ENCODE results near the gene MAP7. TPM values are rescaled to one million over a fixed set of nuclear protein-coding genes. Genes with fewer than 3 reads are reported as not detected.

The MAP7 gene
- total and polyA plus RNA-seq, 2 experiments from 2014 or later = 4.1 to 13.8 TPM

DNA sequence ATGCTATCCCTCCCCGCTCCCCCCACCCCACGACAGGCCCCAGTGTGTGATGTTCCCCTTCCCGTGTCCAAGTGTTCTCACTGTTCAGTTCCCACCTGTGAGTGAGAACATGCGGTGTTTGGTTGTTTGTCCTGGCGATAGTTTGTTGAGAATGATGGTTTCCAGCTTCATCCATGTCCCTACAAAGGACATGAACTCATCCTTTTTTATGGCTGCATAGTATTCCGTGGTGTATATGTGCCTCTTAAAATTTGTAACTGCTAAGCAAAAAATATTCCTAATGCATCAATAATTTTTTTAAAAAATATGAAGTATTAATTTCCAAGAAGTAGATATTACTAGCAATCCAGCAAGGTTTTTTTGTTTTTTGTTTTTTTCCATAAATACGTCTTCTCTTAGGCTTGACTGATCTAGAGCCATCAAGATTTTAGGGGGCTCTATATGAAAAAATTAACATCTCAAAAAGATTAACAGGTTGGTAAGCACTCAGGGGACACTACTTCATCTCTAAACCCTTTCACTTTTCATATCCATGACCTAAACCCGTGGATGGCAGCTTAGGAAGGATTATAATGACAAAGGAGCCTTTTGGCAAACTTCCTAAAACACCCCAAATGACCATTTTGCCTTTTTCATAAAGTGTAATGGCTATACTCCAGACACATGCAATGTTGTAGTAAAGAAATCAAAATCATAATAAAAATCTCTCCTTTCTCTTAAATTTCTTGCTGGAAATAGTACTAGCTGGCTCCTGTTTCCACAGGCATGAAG, 14.2 kb downstream of the MAP7 start:
- Histone ChIP-seq H3K4me3 (no peak overlapping the region), H3K4me1 (ENCODE audit: low read depth) (peaks cover 10% of the 10 kb centered on the region), H3K27ac (no peak overlapping the region), H3K9me3 (ENCODE audit: low read depth) (no peaks in the 10 kb centered on the region), H3K27me3 (no peaks in the 10 kb centered on the region), H3K36me3 (no peaks in the 10 kb centered on the region)
- no peak for DNase-seq (ENCODE audit: low read depth in 1 of 2, low spot score in 1 of 2)
- TF ChIP-seq, protein P1, sequence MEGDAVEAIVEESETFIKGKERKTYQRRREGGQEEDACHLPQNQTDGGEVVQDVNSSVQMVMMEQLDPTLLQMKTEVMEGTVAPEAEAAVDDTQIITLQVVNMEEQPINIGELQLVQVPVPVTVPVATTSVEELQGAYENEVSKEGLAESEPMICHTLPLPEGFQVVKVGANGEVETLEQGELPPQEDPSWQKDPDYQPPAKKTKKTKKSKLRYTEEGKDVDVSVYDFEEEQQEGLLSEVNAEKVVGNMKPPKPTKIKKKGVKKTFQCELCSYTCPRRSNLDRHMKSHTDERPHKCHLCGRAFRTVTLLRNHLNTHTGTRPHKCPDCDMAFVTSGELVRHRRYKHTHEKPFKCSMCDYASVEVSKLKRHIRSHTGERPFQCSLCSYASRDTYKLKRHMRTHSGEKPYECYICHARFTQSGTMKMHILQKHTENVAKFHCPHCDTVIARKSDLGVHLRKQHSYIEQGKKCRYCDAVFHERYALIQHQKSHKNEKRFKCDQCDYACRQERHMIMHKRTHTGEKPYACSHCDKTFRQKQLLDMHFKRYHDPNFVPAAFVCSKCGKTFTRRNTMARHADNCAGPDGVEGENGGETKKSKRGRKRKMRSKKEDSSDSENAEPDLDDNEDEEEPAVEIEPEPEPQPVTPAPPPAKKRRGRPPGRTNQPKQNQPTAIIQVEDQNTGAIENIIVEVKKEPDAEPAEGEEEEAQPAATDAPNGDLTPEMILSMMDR (IDR thresholded peaks at IDR 0.05; ENCODE audit: low read depth, low read length) = no peak

DNA sequence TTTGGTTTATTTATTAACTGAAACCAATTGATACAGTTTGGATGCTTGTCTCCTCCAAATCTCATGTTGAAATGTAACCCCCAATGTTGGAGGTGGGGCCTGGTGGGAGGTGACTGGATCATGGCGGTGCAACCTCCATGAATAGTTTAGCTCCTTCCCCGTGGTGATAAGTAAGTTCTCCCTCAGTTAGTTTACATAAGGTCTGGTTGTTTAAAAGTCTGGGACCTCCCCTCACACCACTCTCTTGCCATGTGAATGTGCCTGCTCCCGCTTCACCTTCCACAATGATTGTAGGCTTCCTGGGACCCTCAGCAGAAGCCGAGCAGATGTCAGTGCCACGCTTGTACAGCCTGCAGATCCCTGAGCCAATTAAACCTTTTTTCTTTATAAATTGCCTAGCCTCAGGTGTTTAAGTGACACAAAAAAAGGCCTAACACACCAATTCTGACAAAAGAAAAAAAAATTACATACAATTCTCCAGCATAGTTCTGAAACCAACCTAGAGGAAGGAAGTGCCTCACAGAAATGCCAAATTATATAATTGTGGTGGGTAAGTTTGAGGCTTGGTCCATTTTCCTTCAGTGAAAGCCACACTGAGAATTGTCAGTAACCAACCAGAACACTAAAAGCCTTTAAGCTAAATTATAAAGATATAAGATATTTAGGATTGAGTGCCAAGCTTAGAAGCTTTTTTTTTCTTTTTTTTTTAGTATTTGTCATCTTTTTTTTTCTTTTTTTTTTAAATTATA, 15.0 kb downstream of the MAP7 start:
- Histone ChIP-seq H3K4me3 (no peak overlapping the region), H3K36me3 (no peaks in the 10 kb centered on the region), H3K9me3 (ENCODE audit: low read depth) (no peaks in the 10 kb centered on the region), H3K27me3 (no peaks in the 10 kb centered on the region), H3K4me1 (ENCODE audit: low read depth) (peaks cover 5% of the 10 kb centered on the region), H3K27ac (no peak overlapping the region)
- DNase-seq (ENCODE audit: low read depth in 1 of 2, low spot score in 1 of 2) = no peak
- TF ChIP-seq, protein P1 (IDR thresholded peaks at IDR 0.05; ENCODE audit: low read depth, low read length) = no peak

DNA sequence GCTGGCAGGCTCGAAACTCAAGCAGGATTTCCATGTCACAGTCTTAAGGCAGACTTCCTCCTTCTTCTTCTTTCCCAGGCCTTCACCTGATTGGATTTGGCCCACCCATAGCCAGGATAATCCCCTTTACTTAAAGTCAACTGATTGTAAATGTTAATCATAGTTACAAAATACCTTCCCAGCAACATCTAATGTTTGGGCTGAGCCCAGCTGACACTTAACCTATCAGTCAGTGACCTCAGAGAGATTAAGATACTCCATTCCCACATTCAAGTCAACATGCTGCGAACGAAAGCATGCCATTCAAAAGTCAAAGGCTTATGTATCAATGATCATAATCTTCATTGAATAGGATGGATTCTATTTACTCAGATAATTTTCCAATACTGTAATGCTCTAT, 16.0 kb downstream of the MAP7 start:
- TF ChIP-seq, protein P1 (IDR thresholded peaks at IDR 0.05; ENCODE audit: low read depth, low read length) = no peak
- Histone ChIP-seq H3K4me3 (no peak overlapping the region), H3K4me1 (ENCODE audit: low read depth) (no peaks in the 10 kb centered on the region), H3K27ac (no peak overlapping the region), H3K27me3 (no peaks in the 10 kb centered on the region), H3K36me3 (no peaks in the 10 kb centered on the region), H3K9me3 (ENCODE audit: low read depth) (no peaks in the 10 kb centered on the region)
- no peak for DNase-seq (ENCODE audit: low read depth in 1 of 2, low spot score in 1 of 2)

DNA sequence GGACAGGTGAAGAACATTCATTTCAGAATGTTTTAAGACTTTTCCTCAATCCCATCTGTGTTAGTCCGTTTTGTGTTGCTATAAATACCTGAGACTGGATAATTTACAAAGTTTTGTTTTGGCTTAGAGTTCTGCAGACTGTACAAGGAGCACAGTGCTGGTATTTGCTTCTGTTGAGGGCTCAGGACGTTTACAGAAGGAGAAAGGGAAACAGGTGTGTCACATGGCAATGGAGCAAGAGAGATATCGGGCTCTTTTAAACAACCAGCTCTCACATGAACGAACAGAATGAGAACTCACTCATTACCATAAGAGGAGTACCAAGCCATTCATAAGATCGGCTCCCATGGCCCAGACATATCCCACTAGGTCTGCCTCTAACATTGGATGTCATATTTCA, 16.7 kb downstream of the MAP7 start:
- no peaks in the 10 kb centered on the region for H3K27me3 ChIP-seq
- no peaks in the 10 kb centered on the region for H3K4me1 ChIP-seq (ENCODE audit: low read depth)
- no peak overlapping the region for H3K27ac ChIP-seq

DNA sequence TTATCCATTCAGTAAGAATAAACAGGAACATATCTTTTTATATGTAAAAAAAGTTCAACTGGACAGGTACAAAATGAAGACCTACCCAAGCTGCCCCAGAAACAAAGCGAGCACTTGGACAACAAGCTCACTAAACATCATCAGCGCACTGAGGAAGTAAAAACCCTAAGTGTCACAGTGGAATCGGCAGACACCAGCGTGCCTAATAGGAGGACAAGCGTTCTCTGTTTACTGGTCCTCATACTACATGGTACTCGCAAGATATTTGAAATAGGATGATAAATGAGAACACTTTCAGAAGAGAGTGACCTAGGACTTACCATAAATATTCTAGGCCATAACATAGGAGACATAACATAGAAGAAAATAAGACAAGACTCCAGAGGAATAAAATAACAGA, 18.2 kb downstream of the MAP7 start:
- Histone ChIP-seq H3K27me3 (no peaks in the 10 kb centered on the region), H3K4me1 (ENCODE audit: low read depth) (no peaks in the 10 kb centered on the region), H3K36me3 (no peaks in the 10 kb centered on the region), H3K27ac (no peak overlapping the region), H3K9me3 (ENCODE audit: low read depth) (no peaks in the 10 kb centered on the region), H3K4me3 (no peak overlapping the region)
- TF ChIP-seq, protein P1 (IDR thresholded peaks at IDR 0.05; ENCODE audit: low read depth, low read length) = no peak
- DNase-seq (ENCODE audit: low read depth in 1 of 2, low spot score in 1 of 2) = no peak

More for the DNA sequence above, 16.7 kb downstream of the MAP7 start:
- TF ChIP-seq, protein P1 (IDR thresholded peaks at IDR 0.05; ENCODE audit: low read depth, low read length) = no peak
- no peaks in the 10 kb centered on the region for H3K36me3 ChIP-seq
- no peak for DNase-seq (ENCODE audit: low read depth in 1 of 2, low spot score in 1 of 2)
- H3K9me3 ChIP-seq (ENCODE audit: low read depth) = no peaks in the 10 kb centered on the region
- no peak overlapping the region for H3K4me3 ChIP-seq
